Gastrocnemius medialis (tissue), 4 donors: ENCODE results near the gene FAM174B. TPM values are rescaled to one million over a fixed set of nuclear protein-coding genes. Genes with fewer than 3 reads are reported as not detected.

Experiments
- ATAC-seq, 2 donors: fragments of 150-250 bp; one replicate each; pipeline ENCODE4 v1.9.1; 2016
- DNase-seq, 2 donors: peaks; one replicate each; pipeline ENCODE4 v3.0.0-alpha.2; 2019
- H3K27ac ChIP-seq, 4 donors: fragments of 200-600 bp; sonication (generic); 1 replicate in 1 of 4; 2 replicates in 3 of 4; pipeline ENCODE4 v1.5.1; 2016 to 2018; ENCODE audit warnings: mild to moderate bottlenecking in 2 of 4, moderate library complexity in 1 of 4
- H3K27me3 ChIP-seq, 3 donors: fragments of 200-600 bp; sonication (generic) in 2 of 3; 1 replicate in 1 of 3; 2 replicates in 2 of 3; pipeline versions ENCODE4 v1.5.1 to v1.6.0; 2016 to 2019; ENCODE audit warnings: mild to moderate bottlenecking in 1 of 3, moderate library complexity in 1 of 3
- H3K36me3 ChIP-seq, 2 donors: fragments of 200-600 bp; sonication (generic) in 1 of 2; one replicate each; pipeline ENCODE4 v1.5.1; 2017 to 2018
- H3K4me1 ChIP-seq, 2 donors: fragments of 200-600 bp; sonication (generic) in 1 of 2; one replicate each; pipeline ENCODE4 v1.5.1; 2016 to 2017; ENCODE audit warnings: mild to moderate bottlenecking in 2 of 2
- H3K4me3 ChIP-seq, 4 donors: fragments of 200-600 bp; sonication (generic) in 3 of 4; 1 replicate in 1 of 4; 2 replicates in 3 of 4; pipeline ENCODE4 v1.5.1; 2016 to 2019; ENCODE audit warnings: mild to moderate bottlenecking in 2 of 4
- H3K9me3 ChIP-seq, 3 donors: fragments of 200-600 bp; sonication (generic) in 2 of 3; 1 replicate in 1 of 3; 2 replicates in 2 of 3; pipeline ENCODE4 v1.5.1; 2016 to 2019
- CTCF ChIP-seq, 5 experiments: fragments of 450-650 bp in 3 of 5; fragments of 200-600 bp in 2 of 5; sonication (generic) in 2 of 5; IDR thresholded peaks in 4 of 5; conservative IDR thresholded peaks in 1 of 5; 1 replicate in 4 of 5; 2 replicates in 1 of 5; pipeline ENCODE4 v1.5.1; 2016 to 2019; ENCODE audit warnings: antibody characterized with exemption in 5 of 5, mild to moderate bottlenecking in 3 of 5, moderate library complexity in 3 of 5
- POLR2A ChIP-seq, 2 donors: fragments of 450-650 bp; IDR thresholded peaks; one replicate each; pipeline ENCODE4 v1.6.1; 2017; ENCODE audit warnings: antibody characterized with exemption in 2 of 2, mild to moderate bottlenecking in 2 of 2, moderate library complexity in 2 of 2
- in situ Hi-C, 4 donors: fragments of 200-750 bp; cut with MboI; loops; one replicate each; pipeline versions ENCODE4 v1.15.0 to v1.8.0; 2017; ENCODE audit warnings: low sequenced_read_pairs in 4 of 4
- intact Hi-C: fragments of 100-400 bp; cut with DNase I; formaldehyde crosslinking; loops from one replicate; pipeline ENCODE4 v1.15.1; 2023; ENCODE audit warnings: low total_unique reads
- total RNA-seq, 4 donors: library from RNA; depleted of rRNA; stranded (reverse); fragments of >200 nt; gene quantifications; one replicate each; pipeline versions ENCODE4 v1.1.0 to v1.2.3, GENCODE V29; 2016

The FAM174B gene
- total RNA-seq, 4 donors from 2014 or later = 7.6 to 22.5 (median 11.6) TPM

GRCh38 chr15:92638291-92638708 is 17.3 kb downstream of the FAM174B start:
- H3K36me3 ChIP-seq = no peaks in the 10 kb centered on the region
- in situ Hi-C loops (no loop called here), intact Hi-C loops (no loop called here)
- TF ChIP-seq POLR2A (IDR thresholded peaks at IDR 0.05) = peak in 1 of 2 donors; percentile 29
- no peak for TF ChIP-seq CTCF (IDR thresholded peaks at IDR 0.05 in 4 of 5, conservative IDR thresholded peaks at IDR 0.05 in 1 of 5)
- ATAC-seq = peak; percentile 78 to 88
- no peak overlapping the region for H3K4me3 ChIP-seq
- no peaks in the 10 kb centered on the region for H3K9me3 ChIP-seq
- H3K27me3 ChIP-seq = no peaks in the 10 kb centered on the region
- H3K4me1 ChIP-seq = peaks cover 13 to 18% of the 10 kb centered on the region in 2 donors
- H3K27ac ChIP-seq = peak overlapping the region; percentile 41 to 74 (median 68)
- no peak for DNase-seq

- H3K4me1 ChIP-seq = peaks cover 13 to 18% of the 10 kb centered on the region in 2 donors
- H3K27me3 ChIP-seq = no peaks in the 10 kb centered on the region
- TF ChIP-seq CTCF (IDR thresholded peaks at IDR 0.05 in 4 of 5, conservative IDR thresholded peaks at IDR 0.05 in 1 of 5) (no peak), POLR2A (IDR thresholded peaks at IDR 0.05) (no peak)
- no peak overlapping the region for H3K4me3 ChIP-seq
- intact Hi-C loops (no loop called here), in situ Hi-C loops (no loop called here)
- no peaks in the 10 kb centered on the region for H3K9me3 ChIP-seq
- DNase-seq = no peak
- H3K27ac ChIP-seq = peak overlapping the region; percentile 41 to 74 (median 68)
- H3K36me3 ChIP-seq = no peaks in the 10 kb centered on the region
- peak in 1 of 2 donors; percentile 8 for ATAC-seq
These were observed 17.9 kb downstream of the FAM174B start for GRCh38 chr15:92637626-92638025.

GRCh38 chr15:92636908-92637481 is 18.6 kb downstream of the FAM174B start:
- in situ Hi-C loops = no loop called here
- no peak for ATAC-seq

GRCh38 chr15:92636401-92636907 is 19.1 kb downstream of the FAM174B start:
- H3K36me3 ChIP-seq = no peaks in the 10 kb centered on the region
- intact Hi-C loops = no loop called here
- no peaks in the 10 kb centered on the region for H3K9me3 ChIP-seq
- H3K4me1 ChIP-seq = peaks cover 13 to 18% of the 10 kb centered on the region in 2 donors
- no peak for ATAC-seq
- TF ChIP-seq POLR2A (IDR thresholded peaks at IDR 0.05) (no peak), CTCF (IDR thresholded peaks at IDR 0.05 in 4 of 5, conservative IDR thresholded peaks at IDR 0.05 in 1 of 5) (no peak)
- no peak for DNase-seq
- no peaks in the 10 kb centered on the region for H3K27me3 ChIP-seq
- no peak overlapping the region for H3K4me3 ChIP-seq
- no peak overlapping the region for H3K27ac ChIP-seq
- in situ Hi-C loops = no loop called here

More at GRCh38 chr15:92636908-92637481, 18.6 kb downstream of the FAM174B start:
- intact Hi-C loops = no loop called here
- peaks cover 13 to 18% of the 10 kb centered on the region in 2 donors for H3K4me1 ChIP-seq
- no peak for DNase-seq
- peak overlapping the region in 1 of 4 donors; percentile 74 for H3K27ac ChIP-seq
- H3K27me3 ChIP-seq = no peaks in the 10 kb centered on the region
- H3K36me3 ChIP-seq = no peaks in the 10 kb centered on the region
- no peaks in the 10 kb centered on the region for H3K9me3 ChIP-seq
- H3K4me3 ChIP-seq = no peak overlapping the region
- TF ChIP-seq CTCF (IDR thresholded peaks at IDR 0.05 in 4 of 5, conservative IDR thresholded peaks at IDR 0.05 in 1 of 5) = no peak
- TF ChIP-seq POLR2A (IDR thresholded peaks at IDR 0.05) = no peak
